Tibial nerve (tissue), 4 donors: ENCODE measurements around the gene NPRL2. TPM values are rescaled to one million over a fixed set of nuclear protein-coding genes. Genes with fewer than 3 reads are reported as not detected.

Source experiments
- DNase-seq, 2 donors: peaks; one replicate each; pipeline ENCODE4 v3.0.0-alpha.2; 2019; ENCODE audit warnings: low spot score in 2 of 2
- H3K27ac ChIP-seq, 4 donors: fragments of 200-600 bp; sonication (generic) in 3 of 4; one replicate each; pipeline ENCODE4 v1.5.1; 2017 to 2019; ENCODE audit warnings: mild to moderate bottlenecking in 1 of 4
- H3K27me3 ChIP-seq, 2 donors: fragments of 200-600 bp; sonication (generic) in 1 of 2; one replicate each; pipeline versions ENCODE4 v1.5.1 to v1.6.0; 2017 to 2019
- H3K36me3 ChIP-seq, 3 donors: fragments of 200-600 bp; sonication (generic); one replicate each; pipeline ENCODE4 v1.5.1; 2018 to 2019
- H3K4me1 ChIP-seq, 4 donors: fragments of 200-600 bp; sonication (generic) in 3 of 4; one replicate each; pipeline ENCODE4 v1.5.1; 2017 to 2019
- H3K4me3 ChIP-seq, 4 donors: fragments of 200-600 bp; sonication (generic) in 3 of 4; one replicate each; pipeline ENCODE4 v1.5.1; 2017 to 2019; ENCODE audit warnings: mild to moderate bottlenecking in 1 of 4, moderate library complexity in 1 of 4
- H3K9me3 ChIP-seq, 4 donors: fragments of 200-600 bp; sonication (generic) in 3 of 4; one replicate each; pipeline ENCODE4 v1.5.1; 2017 to 2019
- EP300 ChIP-seq, 2 donors: sonication (generic); formaldehyde crosslinking; IDR thresholded peaks; one replicate each; pipeline ENCODE4 v1.6.1; 2017; ENCODE audit warnings: antibody characterized with exemption in 2 of 2, mild to moderate bottlenecking in 1 of 2
- POLR2A ChIP-seq, 2 donors: fragments of 450-650 bp; IDR thresholded peaks; one replicate each; pipeline ENCODE4 v1.6.1; 2017; ENCODE audit warnings: antibody characterized with exemption in 2 of 2, mild to moderate bottlenecking in 2 of 2, moderate library complexity in 2 of 2
- WGBS, 2 donors: methylation state at CpG; one replicate each; pipeline ENCODE4 v1.1.5; 2018; 5-methylcytosine and 5-hydroxymethylcytosine counted together
- total RNA-seq, 4 donors: library from RNA; depleted of rRNA; stranded (reverse); fragments of >200 nt; gene quantifications; one replicate each; pipeline ENCODE4 v1.1.0, GENCODE V29; 2016
- TF ChIP-seq, protein P1 (sequence below), 5 experiments: fragments of 200-600 bp in 3 of 5; fragments of 450-650 bp in 2 of 5; sonication (generic) in 3 of 5; IDR thresholded peaks; one replicate each; pipeline ENCODE4 v1.5.1; 2016 to 2019; ENCODE audit warnings: antibody characterized with exemption in 5 of 5, mild to moderate bottlenecking in 3 of 5, moderate library complexity in 2 of 5

Gene NPRL2
- total RNA-seq, 4 donors from 2014 or later: 22.7 to 35.2 (median 27.2) TPM

DNA sequence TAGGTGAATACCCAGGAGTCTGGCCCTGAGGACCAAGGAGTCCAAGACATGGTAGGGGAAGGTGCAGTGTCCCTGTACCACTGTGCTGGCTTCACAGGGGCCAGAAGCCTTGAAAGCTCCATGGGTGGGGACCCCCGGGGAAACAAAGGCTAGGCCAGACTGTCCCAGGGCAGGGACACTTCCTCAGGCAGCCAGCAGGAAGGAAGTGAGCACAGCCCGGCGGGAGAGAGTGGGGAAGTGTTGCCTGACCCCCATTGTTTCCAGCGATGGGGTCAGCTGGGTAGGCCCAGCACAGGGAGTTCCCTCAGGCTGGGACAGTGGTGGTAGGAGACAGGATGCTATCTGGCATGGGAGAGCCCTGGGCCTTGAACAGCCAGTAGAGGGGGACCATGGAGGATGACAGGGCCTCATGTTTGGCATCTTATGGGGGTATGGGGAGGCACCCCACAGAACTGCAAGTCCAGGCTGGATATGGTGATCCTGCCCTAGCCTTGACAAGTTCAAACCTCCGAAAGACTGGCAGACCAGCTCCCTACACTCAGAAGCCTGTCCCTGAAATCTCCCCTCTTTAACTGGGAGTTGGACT lies 26.9 kb downstream of the NPRL2 start:
- Histone ChIP-seq H3K4me1 (peaks cover 0 to 86% (median 47%) of the 10 kb centered on the region in 4 donors), H3K27me3 (no peaks in the 10 kb centered on the region), H3K36me3 (peaks cover 0 to 32% (median 0%) of the 10 kb centered on the region in 3 donors), H3K27ac (peak overlapping the region; percentile 72 to 99 (median 92)), H3K9me3 (no peaks in the 10 kb centered on the region), H3K4me3 (no peak overlapping the region)
- 29 to 34% methylated on average over 5 of the region's 5 CpGs for WGBS, 2 donors
- no peak for DNase-seq
- TF ChIP-seq, protein P1, sequence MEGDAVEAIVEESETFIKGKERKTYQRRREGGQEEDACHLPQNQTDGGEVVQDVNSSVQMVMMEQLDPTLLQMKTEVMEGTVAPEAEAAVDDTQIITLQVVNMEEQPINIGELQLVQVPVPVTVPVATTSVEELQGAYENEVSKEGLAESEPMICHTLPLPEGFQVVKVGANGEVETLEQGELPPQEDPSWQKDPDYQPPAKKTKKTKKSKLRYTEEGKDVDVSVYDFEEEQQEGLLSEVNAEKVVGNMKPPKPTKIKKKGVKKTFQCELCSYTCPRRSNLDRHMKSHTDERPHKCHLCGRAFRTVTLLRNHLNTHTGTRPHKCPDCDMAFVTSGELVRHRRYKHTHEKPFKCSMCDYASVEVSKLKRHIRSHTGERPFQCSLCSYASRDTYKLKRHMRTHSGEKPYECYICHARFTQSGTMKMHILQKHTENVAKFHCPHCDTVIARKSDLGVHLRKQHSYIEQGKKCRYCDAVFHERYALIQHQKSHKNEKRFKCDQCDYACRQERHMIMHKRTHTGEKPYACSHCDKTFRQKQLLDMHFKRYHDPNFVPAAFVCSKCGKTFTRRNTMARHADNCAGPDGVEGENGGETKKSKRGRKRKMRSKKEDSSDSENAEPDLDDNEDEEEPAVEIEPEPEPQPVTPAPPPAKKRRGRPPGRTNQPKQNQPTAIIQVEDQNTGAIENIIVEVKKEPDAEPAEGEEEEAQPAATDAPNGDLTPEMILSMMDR (IDR thresholded peaks at IDR 0.05): peak in 2 of 5 experiments; percentile 8 to 31
- TF ChIP-seq POLR2A (IDR thresholded peaks at IDR 0.05) (no peak), EP300 (IDR thresholded peaks at IDR 0.05) (peak in 1 of 2 donors; percentile 53)

- Histone ChIP-seq H3K4me1 (peaks cover 0 to 86% (median 48%) of the 10 kb centered on the region in 4 donors), H3K36me3 (peaks cover 0 to 38% (median 0%) of the 10 kb centered on the region in 3 donors), H3K4me3 (no peak overlapping the region), H3K9me3 (no peaks in the 10 kb centered on the region), H3K27ac (peak overlapping the region; percentile 72 to 99 (median 92)), H3K27me3 (no peaks in the 10 kb centered on the region)
- no peak for DNase-seq
- 30 to 33% methylated on average over 4 of the region's 4 CpGs for WGBS, 2 donors
- no peak for TF ChIP-seq EP300 (IDR thresholded peaks at IDR 0.05)
- TF ChIP-seq POLR2A (IDR thresholded peaks at IDR 0.05): no peak
- TF ChIP-seq, protein P1 (IDR thresholded peaks at IDR 0.05): no peak
Observed at GRCh38 chr3:50323092-50323600, 27.4 kb downstream of the NPRL2 start.

GRCh38 chr3:50322386-50323091 lies 28.0 kb downstream of the NPRL2 start, which contains the start of gene HYAL2:
Gene HYAL2, minus strand, starts transcription at chr3:50322745. Its CDS starts 2,256 bp downstream, at chr3:50320489.
- peak within 1 kb of the TSS; percentile 63 to 79 (median 66) for H3K4me3 ChIP-seq
- peak within 1 kb of the TSS; percentile 72 to 99 (median 92) for H3K27ac ChIP-seq
- 18 to 40% methylated on average over 15 to 28 of the region's 31 CpGs for WGBS, 2 donors
- H3K36me3 ChIP-seq: peaks cover 0 to 43% (median 0%) of the 10 kb centered on the region in 3 donors
- H3K27me3 ChIP-seq: no peaks in the 10 kb centered on the region
- H3K9me3 ChIP-seq: no peaks in the 10 kb centered on the region
- H3K4me1 ChIP-seq: peaks cover 0 to 90% (median 53%) of the 10 kb centered on the region in 4 donors
- TF ChIP-seq EP300 (IDR thresholded peaks at IDR 0.05) (peak; percentile 22 to 68), POLR2A (IDR thresholded peaks at IDR 0.05) (no peak)
- TF ChIP-seq, protein P1 (IDR thresholded peaks at IDR 0.05): no peak
- no peak for DNase-seq

DNA sequence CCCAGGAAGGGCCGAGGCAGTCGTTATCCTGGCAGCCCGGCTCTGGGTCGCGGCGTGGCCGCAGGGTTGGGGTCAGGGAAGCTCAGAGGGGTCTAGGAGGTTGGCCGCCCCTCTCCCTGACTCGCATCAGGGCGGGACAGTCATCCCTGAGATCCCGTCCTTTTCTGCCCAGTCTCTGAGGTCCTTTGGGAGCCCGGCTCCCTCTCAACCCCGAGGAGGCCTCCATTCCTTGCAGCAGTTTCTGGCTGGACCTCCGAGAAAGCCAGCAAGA lies 28.5 kb downstream of the NPRL2 start:
- Histone ChIP-seq H3K4me3 (peak overlapping the region; percentile 63 to 79 (median 66)), H3K27ac (peak overlapping the region; percentile 72 to 99 (median 92)), H3K27me3 (no peaks in the 10 kb centered on the region), H3K36me3 (peaks cover 0 to 47% (median 0%) of the 10 kb centered on the region in 3 donors), H3K9me3 (no peaks in the 10 kb centered on the region), H3K4me1 (peaks cover 0 to 90% (median 52%) of the 10 kb centered on the region in 4 donors)
- 3 to 17% methylated on average over 1 to 11 of the region's 14 CpGs for WGBS, 2 donors
- TF ChIP-seq EP300 (IDR thresholded peaks at IDR 0.05) (no peak), POLR2A (IDR thresholded peaks at IDR 0.05) (no peak)
- TF ChIP-seq, protein P1 (IDR thresholded peaks at IDR 0.05): no peak
- DNase-seq: no peak
